ENCODE results near the gene SPTY2D1.

DNA sequence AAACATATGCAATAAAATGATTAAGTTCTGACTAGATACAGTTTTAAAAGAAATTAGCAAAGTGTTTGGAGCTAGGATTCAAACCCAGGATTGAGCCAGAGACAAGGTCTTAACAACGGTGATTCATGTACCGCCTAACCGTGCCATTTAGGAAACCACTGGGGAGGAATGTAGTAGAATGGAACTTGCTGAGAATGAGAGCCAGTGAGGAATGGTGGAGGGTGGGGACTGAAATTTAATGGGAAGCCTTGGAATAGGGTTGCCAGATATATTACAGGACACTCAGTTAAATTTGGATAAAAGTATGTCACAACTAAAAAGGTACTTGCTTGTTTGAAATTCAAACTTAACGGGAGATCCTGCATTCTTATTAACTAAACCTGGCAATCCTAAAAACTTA lies 34.0 kb upstream of the SPTY2D1 start:
- TF ChIP-seq, protein P1, sequence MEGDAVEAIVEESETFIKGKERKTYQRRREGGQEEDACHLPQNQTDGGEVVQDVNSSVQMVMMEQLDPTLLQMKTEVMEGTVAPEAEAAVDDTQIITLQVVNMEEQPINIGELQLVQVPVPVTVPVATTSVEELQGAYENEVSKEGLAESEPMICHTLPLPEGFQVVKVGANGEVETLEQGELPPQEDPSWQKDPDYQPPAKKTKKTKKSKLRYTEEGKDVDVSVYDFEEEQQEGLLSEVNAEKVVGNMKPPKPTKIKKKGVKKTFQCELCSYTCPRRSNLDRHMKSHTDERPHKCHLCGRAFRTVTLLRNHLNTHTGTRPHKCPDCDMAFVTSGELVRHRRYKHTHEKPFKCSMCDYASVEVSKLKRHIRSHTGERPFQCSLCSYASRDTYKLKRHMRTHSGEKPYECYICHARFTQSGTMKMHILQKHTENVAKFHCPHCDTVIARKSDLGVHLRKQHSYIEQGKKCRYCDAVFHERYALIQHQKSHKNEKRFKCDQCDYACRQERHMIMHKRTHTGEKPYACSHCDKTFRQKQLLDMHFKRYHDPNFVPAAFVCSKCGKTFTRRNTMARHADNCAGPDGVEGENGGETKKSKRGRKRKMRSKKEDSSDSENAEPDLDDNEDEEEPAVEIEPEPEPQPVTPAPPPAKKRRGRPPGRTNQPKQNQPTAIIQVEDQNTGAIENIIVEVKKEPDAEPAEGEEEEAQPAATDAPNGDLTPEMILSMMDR (conservative IDR thresholded peaks at IDR 0.05): no peak
- TF ChIP-seq ZFX (IDR thresholded peaks at IDR 0.05): no peak

Data from C4-2B (cell line).